ENCODE measurements around the gene PPP1R14B.
A peak's percentile ranks its signal among the peaks of the same experiment; 100 is the strongest.

DNA sequence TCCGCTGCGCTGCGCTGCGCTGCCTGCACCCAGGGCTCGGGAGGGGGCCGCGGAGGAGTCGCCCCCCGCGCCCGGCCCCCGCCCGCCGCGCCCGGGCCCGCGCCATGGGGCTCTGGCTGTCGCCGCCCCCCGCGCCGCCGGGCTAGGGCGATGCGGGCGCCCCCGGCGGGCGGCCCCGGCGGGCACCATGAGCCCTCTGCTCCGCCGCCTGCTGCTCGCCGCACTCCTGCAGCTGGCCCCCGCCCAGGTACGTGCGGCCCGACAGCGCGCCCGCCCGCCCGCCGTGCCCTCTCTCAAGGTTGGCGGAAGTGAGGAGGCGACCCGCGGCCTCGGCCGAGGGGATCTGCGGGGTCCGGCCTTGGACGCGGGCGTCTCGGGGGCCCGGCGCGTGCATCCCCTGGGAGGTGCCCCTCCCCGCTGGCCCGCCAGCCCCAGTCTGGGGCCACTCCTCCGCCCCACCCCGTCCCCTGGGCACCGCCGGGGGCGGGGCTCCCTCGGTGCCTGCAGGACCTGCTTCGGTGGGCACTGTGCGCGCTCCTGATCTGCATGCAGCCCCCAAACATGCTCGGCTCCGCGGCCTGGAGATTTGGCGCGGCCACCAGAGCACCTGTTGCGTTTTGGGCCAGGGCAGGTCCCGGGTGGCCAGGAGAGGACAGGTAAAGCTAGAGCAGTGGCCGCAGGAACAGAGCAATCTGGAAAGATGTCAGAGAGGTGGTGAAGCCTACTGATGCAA is 11.9 kb downstream of the PPP1R14B start:
- TF ChIP-seq, protein P1, sequence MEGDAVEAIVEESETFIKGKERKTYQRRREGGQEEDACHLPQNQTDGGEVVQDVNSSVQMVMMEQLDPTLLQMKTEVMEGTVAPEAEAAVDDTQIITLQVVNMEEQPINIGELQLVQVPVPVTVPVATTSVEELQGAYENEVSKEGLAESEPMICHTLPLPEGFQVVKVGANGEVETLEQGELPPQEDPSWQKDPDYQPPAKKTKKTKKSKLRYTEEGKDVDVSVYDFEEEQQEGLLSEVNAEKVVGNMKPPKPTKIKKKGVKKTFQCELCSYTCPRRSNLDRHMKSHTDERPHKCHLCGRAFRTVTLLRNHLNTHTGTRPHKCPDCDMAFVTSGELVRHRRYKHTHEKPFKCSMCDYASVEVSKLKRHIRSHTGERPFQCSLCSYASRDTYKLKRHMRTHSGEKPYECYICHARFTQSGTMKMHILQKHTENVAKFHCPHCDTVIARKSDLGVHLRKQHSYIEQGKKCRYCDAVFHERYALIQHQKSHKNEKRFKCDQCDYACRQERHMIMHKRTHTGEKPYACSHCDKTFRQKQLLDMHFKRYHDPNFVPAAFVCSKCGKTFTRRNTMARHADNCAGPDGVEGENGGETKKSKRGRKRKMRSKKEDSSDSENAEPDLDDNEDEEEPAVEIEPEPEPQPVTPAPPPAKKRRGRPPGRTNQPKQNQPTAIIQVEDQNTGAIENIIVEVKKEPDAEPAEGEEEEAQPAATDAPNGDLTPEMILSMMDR (IDR thresholded peaks at IDR 0.05) = peak in 2 of 7 experiments; percentile 40 to 44
- peak; percentile 20 to 39 (median 34) for TF ChIP-seq POLR2A (IDR thresholded peaks at IDR 0.05)
